HepG2 (cell line): ENCODE results near the gene RTL3. TPM values are rescaled to one million over a fixed set of nuclear protein-coding genes. Genes with fewer than 3 reads are reported as not detected.

Source experiments
- ATAC-seq: fragments of 200-7000 bp; cut with Tn5 transposase; 3 replicates; pipeline ENCODE4 v1.9.1; 2020; ENCODE audit warnings: mild to moderate bottlenecking, moderate library complexity
- BruUV-seq: library from RNA; stranded (reverse); fragments of 400-500 nt; replicated peaks from 2 replicates; lab custom pipeline; 2021; lab: Mats Ljungman, UMichigan
- CTCF ChIA-PET: fragments of 300-600 bp; formaldehyde crosslinking; extraction: SDS; loops from one replicate; lab custom pipeline; 2021; ENCODE audit warnings: low total read pairs, inconsistent platforms, low intra/inter-chr PET ratio; lab: Yijun Ruan, JAX
- POLR2A ChIA-PET: fragments of 350-600 bp; sonication (Branson Sonifier 250); formaldehyde crosslinking; loops from one replicate; lab custom pipeline; 2020; ENCODE audit warnings: antibody characterized with exemption, inconsistent platforms; lab: Yijun Ruan, JAX
- DNase-seq: peaks from one replicate; pipeline ENCODE4 v3.0.0-alpha.2; 2015; ENCODE audit warnings: low spot score
- FAIRE-seq: peaks from 3 replicates; lab custom pipeline; 2011; peaks lifted over from hg19 to GRCh38; lab: Jason Lieb, UNC
- H2AFZ ChIP-seq: one replicate; pipeline ENCODE4 v1.6.1; 2011; ENCODE audit warnings: low read length, inconsistent platforms
- H3K27ac ChIP-seq: fragments of 300-600 bp; 3 replicates; pipeline ENCODE4 v1.8.0; 2011; ENCODE audit warnings: mixed run types, mild to moderate bottlenecking, mixed read lengths, low read length, inconsistent platforms; ENCODE audit not compliant: insufficient read depth; ENCODE audit errors: extremely low read length
- H3K27me3 ChIP-seq, 2 experiments: fragments of 200-600 bp in 1 of 2; 2 replicates in 1 of 2; 3 replicates in 1 of 2; pipeline versions ENCODE4 v1.6.0 to v1.8.0; 2011; ENCODE audit warnings: low read length in 2 of 2, mild to moderate bottlenecking in 2 of 2, moderate library complexity in 2 of 2, inconsistent platforms in 1 of 2; ENCODE audit not compliant: insufficient read depth in 2 of 2, control insufficient read depth in 1 of 2
- H3K36me3 ChIP-seq, 2 experiments: fragments of 200-600 bp in 1 of 2; replicated peaks in 1 of 2; 2 replicates in 1 of 2; 3 replicates in 1 of 2; pipeline versions ENCODE4 v1.5.1 to v1.8.0; 2011; ENCODE audit warnings: low read length in 2 of 2, inconsistent platforms in 1 of 2; ENCODE audit not compliant: insufficient read depth in 2 of 2, control insufficient read depth in 1 of 2
- H3K4me1 ChIP-seq: 2 replicates; pipeline ENCODE4 v1.5.1; 2012; ENCODE audit warnings: low read length, inconsistent platforms; ENCODE audit not compliant: insufficient read depth
- H3K4me2 ChIP-seq: 2 replicates; pipeline ENCODE4 v1.6.0; 2011; ENCODE audit warnings: low read depth, low read length, inconsistent platforms
- H3K4me3 ChIP-seq, 3 experiments: fragments of 200-600 bp in 1 of 3; sonication (generic), shearing (Covaris generic) in 1 of 3; replicated peaks in 1 of 3; 2 replicates each; pipeline ENCODE4 v1.5.1; 2011 to 2016; ENCODE audit warnings: low read length in 3 of 3, inconsistent platforms in 2 of 3, low read depth in 2 of 3, mild to moderate bottlenecking in 2 of 3, control low read depth in 1 of 3, mixed read lengths in 1 of 3; ENCODE audit not compliant: insufficient read depth in 1 of 3
- H3K79me2 ChIP-seq: one replicate; pipeline ENCODE4 v1.6.1; 2011; ENCODE audit warnings: low read length, inconsistent platforms; ENCODE audit not compliant: insufficient read depth
- H3K9ac ChIP-seq: 2 replicates; pipeline ENCODE4 v1.6.0; 2011; ENCODE audit warnings: mild to moderate bottlenecking, low read depth, low read length, inconsistent platforms; ENCODE audit not compliant: insufficient read depth
- H3K9me3 ChIP-seq: 2 replicates; pipeline ENCODE4 v1.5.1; 2012; ENCODE audit warnings: mild to moderate bottlenecking, low read length
- H4K20me1 ChIP-seq: 2 replicates; pipeline ENCODE4 v1.6.0; 2011; ENCODE audit warnings: inconsistent platforms, mild to moderate bottlenecking, low read length, moderate library complexity; ENCODE audit not compliant: insufficient read depth
- ATF7 ChIP-seq, 2 experiments: fragments of 450-650 bp in 1 of 2; sonication (generic) in 1 of 2; formaldehyde crosslinking in 1 of 2; IDR thresholded peaks; 2 replicates each; pipeline versions ENCODE4 v1.4.0 to v1.6.1; 2016 to 2020; ENCODE audit warnings: antibody characterized with exemption in 1 of 2, mild to moderate bottlenecking in 1 of 2, missing genetic modification reagents in 1 of 2
- ETV6 ChIP-seq: sonication (generic); formaldehyde crosslinking; conservative IDR thresholded peaks from 2 replicates; pipeline ENCODE4 v1.4.0; 2020; ENCODE audit warnings: missing genetic modification reagents
- KMT2A ChIP-seq: sonication (generic); formaldehyde crosslinking; IDR thresholded peaks from 2 replicates; pipeline ENCODE4 v1.4.0; 2020; ENCODE audit warnings: missing genetic modification reagents
- ZNF253 ChIP-seq: sonication (generic); formaldehyde crosslinking; IDR thresholded peaks from 2 replicates; pipeline ENCODE4 v1.8.0; 2022; ENCODE audit warnings: mild to moderate bottlenecking, missing genetic modification reagents, borderline replicate concordance
- ZNF276 ChIP-seq: sonication (generic); formaldehyde crosslinking; IDR thresholded peaks from 2 replicates; pipeline ENCODE4 v1.4.0; 2020; ENCODE audit warnings: mild to moderate bottlenecking, low read depth, missing genetic modification reagents
- ZNF660 ChIP-seq: sonication (generic); formaldehyde crosslinking; IDR thresholded peaks from 2 replicates; pipeline ENCODE4 v1.5.1; 2020; ENCODE audit warnings: mild to moderate bottlenecking, low read depth, missing genetic modification reagents, borderline replicate concordance
- WGBS: methylation state at CpG from one replicate; pipeline ENCODE4 v1.1.6; 2017; ENCODE audit warnings: low lambda C conversion rate; 5-methylcytosine and 5-hydroxymethylcytosine counted together
- in situ Hi-C: cut with HindIII; loops from 2 replicates; pipeline ENCODE4 v1.10.0; 2017; ENCODE audit warnings: low pct_unique_long_range_greater_than_20kb; ENCODE audit not compliant: extremely low pct_ligation_motif_present
- intact Hi-C: fragments of 100-400 bp; cut with micrococcal nuclease; formaldehyde crosslinking; loops from one replicate; pipeline ENCODE4 v1.10.0; 2022; ENCODE audit not compliant: unreplicated experiment
- polyA plus RNA-seq, 8 experiments: library from polyadenylated mRNA; depleted of rRNA in 3 of 8; stranded (reverse) in 7 of 8; unstranded in 1 of 8; fragments of >200 nt; fragmentation: Illumina TruSeq in 4 of 8; extraction: Trizol in 4 of 8; gene quantifications; 2 replicates each; pipeline versions ENCODE4 v1.2.1 to v1.2.3, GENCODE V29; 2011 to 2016; ENCODE audit warnings: low read depth in 4 of 8, missing spikeins in 1 of 8, mixed read lengths in 1 of 8; ENCODE audit not compliant: insufficient read depth in 1 of 8
- total RNA-seq, 5 experiments: library from RNA; depleted of rRNA; stranded (reverse); fragments of >200 nt; fragmentation: Illumina TruSeq; extraction: Trizol; gene quantifications; 2 replicates each; pipeline ENCODE4 v1.2.3, GENCODE V29; 2016; ENCODE audit warnings: low read depth in 1 of 5
- TF ChIP-seq, protein P1 (sequence below): sonication (generic); formaldehyde crosslinking; IDR thresholded peaks from 2 replicates; pipeline ENCODE4 v1.9.0; 2021; ENCODE audit warnings: missing genetic modification reagents, borderline replicate concordance

Gene RTL3
- total and polyA plus RNA-seq, 2 of the 13 experiments (the other 11 are each of a cell fraction or from before 2014, with no cell fraction given), result not detected

DNA sequence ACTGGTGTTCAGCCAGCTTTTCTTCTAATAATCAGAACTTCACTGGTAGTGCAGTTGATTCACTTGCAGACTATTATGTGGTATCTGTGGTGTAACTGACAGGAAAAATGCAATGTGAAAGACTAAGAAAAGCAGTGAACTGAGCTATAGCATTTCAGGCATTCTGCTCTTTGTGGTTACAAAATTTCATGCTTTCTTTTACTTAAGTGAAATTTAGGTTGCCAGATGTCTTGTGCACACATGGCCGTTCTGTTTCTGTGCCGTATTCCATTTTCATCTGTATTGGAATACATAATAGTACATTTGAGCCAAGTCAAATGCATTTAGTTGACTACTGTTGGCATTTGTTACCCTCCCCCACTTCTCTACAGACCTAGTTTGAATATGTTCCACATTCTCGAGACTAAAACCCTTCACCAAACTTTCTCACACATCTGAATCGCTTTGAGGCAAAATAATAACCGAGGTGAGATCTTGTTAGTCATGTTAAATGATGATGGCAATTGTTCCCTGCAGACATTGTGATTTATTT lies 8.2 kb downstream of the RTL3 start:
- no peak for ATAC-seq
- Histone ChIP-seq H3K4me2 (no peak overlapping the region), H4K20me1 (no peaks in the 10 kb centered on the region), H3K4me1 (peaks cover 29% of the 10 kb centered on the region), H3K27me3 (no peaks in the 10 kb centered on the region), H3K9ac (no peak overlapping the region), H3K36me3 (no peaks in the 10 kb centered on the region), H3K9me3 (no peaks in the 10 kb centered on the region), H3K79me2 (no peaks in the 10 kb centered on the region), H2AFZ (no peak overlapping the region), H3K27ac (no peak overlapping the region), H3K4me3 (no peak overlapping the region)
- in situ Hi-C loops, result no loop called here
- intact Hi-C loops, result no loop called here
- 80% methylated on average over 5 of the region's 5 CpGs for WGBS
- no peak for DNase-seq
- no TSS peak for BruUV-seq
- no peak for FAIRE-seq
- ChIA-PET POLR2A (no interaction called here), CTCF (no interaction called here)
- TF ChIP-seq, protein P1, sequence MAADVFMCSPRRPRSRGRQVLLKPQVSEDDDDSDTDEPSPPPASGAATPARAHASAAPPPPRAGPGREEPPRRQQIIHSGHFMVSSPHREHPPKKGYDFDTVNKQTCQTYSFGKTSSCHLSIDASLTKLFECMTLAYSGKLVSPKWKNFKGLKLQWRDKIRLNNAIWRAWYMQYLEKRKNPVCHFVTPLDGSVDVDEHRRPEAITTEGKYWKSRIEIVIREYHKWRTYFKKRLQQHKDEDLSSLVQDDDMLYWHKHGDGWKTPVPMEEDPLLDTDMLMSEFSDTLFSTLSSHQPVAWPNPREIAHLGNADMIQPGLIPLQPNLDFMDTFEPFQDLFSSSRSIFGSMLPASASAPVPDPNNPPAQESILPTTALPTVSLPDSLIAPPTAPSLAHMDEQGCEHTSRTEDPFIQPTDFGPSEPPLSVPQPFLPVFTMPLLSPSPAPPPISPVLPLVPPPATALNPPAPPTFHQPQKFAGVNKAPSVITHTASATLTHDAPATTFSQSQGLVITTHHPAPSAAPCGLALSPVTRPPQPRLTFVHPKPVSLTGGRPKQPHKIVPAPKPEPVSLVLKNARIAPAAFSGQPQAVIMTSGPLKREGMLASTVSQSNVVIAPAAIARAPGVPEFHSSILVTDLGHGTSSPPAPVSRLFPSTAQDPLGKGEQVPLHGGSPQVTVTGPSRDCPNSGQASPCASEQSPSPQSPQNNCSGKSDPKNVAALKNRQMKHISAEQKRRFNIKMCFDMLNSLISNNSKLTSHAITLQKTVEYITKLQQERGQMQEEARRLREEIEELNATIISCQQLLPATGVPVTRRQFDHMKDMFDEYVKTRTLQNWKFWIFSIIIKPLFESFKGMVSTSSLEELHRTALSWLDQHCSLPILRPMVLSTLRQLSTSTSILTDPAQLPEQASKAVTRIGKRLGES, result no peak

DNA sequence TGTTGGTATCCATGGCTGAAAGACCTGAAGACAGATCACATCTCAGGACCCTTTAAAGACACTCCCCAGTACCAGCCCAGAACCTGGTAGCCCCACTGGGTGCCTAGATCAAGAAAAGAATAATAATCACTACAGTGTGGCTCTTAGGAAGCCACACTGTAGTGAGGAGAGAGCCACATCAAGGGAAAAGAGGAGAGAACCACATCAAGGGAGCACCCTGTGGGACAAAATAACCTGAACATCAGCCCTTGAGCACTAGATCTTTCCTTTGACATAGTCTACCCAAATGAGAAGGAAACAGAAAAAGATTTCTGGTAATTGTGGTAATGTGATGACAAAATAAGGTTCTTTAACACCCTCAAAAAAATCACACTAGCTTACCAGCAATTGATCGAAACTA lies 15.3 kb downstream of the RTL3 start:
- no peak overlapping the region for H3K4me3 ChIP-seq

More for the DNA sequence above, 15.3 kb downstream of the RTL3 start:
- H2AFZ ChIP-seq, result no peak overlapping the region
- H3K79me2 ChIP-seq, result no peaks in the 10 kb centered on the region
- no peaks in the 10 kb centered on the region for H3K4me1 ChIP-seq
- no peaks in the 10 kb centered on the region for H3K27me3 ChIP-seq
- ATAC-seq, result no peak
- DNase-seq, result no peak
- H3K9ac ChIP-seq, result no peak overlapping the region
- no peaks in the 10 kb centered on the region for H3K9me3 ChIP-seq
- H3K4me2 ChIP-seq, result no peak overlapping the region
- H3K36me3 ChIP-seq, result no peaks in the 10 kb centered on the region
- H3K27ac ChIP-seq, result no peak overlapping the region
- BruUV-seq, result no TSS peak
- ChIA-PET POLR2A (no interaction called here), CTCF (no interaction called here)
- 89% methylated on average over 1 of the region's 1 CpG for WGBS
- TF ChIP-seq ATF7 (IDR thresholded peaks at IDR 0.05) (no peak), ATF7 (CRISPR knock-in tag; IDR thresholded peaks at IDR 0.05) (no peak), ZNF660 (no peak), ZNF253 (no peak), ZNF276 (CRISPR knock-in tag) (no peak), KMT2A (CRISPR knock-in tag) (no peak), ETV6 (CRISPR knock-in tag) (no peak)
- intact Hi-C loops, result no loop called here
- in situ Hi-C loops, result no loop called here
- no peaks in the 10 kb centered on the region for H4K20me1 ChIP-seq
- no peak for FAIRE-seq
